ENCODE data around the gene SNX10.

SNX10 gene

GRCh38 chr7:26372704-26373103 lies 81.0 kb downstream of the SNX10 start:
- no peak for DNase-seq

GRCh38 chr7:26374647-26375373 lies 83.1 kb downstream of the SNX10 start:
- no peak for DNase-seq

DNA sequence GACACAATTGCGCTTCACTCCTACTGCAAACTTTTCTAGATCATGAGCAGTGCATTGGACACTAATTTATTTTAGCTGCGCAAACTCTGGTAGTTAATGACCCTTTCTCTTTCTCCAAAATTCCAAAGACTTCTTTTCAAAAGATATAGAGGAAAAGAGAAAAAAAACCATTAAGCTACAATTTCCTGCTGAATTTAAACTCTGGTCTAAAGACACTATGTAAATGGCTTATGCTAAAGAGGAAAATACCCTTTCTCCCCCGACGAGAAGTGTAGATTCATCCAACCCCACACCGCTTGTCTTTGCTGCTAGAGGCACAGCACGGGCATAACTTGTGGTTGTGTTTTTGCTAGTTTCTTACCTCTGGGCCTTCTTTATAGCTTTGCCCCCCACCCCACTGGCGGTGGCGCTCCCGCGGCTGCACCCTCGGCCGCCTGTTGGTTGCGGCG lies 84.1 kb downstream of the SNX10 start:
- peak; percentile 64 for DNase-seq

GRCh38 chr7:26376175-26376917 lies 84.7 kb downstream of the SNX10 start:
- peak; percentile 64 for DNase-seq

GRCh38 chr7:26378016-26378415 lies 86.4 kb downstream of the SNX10 start:
- DNase-seq: no peak

DNA sequence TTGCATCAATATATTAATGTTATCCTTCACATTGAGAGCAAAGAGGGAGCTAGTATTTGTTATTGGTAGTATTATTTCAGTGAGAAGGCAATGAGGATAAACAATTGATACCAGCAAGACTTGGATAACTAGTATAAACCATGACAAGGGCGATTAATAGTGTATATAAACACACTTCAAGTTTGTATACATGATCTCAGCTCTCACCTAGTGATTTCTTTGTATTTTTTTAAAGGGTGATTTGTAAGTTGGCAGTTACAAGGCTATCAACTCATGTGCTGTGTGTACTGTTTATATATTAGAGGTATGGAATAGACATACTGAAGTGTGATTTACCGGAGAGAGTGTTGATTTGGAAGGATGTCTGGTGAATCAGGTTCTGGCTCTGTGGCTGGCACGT lies 88.0 kb downstream of the SNX10 start:
- no peak for DNase-seq

DNA sequence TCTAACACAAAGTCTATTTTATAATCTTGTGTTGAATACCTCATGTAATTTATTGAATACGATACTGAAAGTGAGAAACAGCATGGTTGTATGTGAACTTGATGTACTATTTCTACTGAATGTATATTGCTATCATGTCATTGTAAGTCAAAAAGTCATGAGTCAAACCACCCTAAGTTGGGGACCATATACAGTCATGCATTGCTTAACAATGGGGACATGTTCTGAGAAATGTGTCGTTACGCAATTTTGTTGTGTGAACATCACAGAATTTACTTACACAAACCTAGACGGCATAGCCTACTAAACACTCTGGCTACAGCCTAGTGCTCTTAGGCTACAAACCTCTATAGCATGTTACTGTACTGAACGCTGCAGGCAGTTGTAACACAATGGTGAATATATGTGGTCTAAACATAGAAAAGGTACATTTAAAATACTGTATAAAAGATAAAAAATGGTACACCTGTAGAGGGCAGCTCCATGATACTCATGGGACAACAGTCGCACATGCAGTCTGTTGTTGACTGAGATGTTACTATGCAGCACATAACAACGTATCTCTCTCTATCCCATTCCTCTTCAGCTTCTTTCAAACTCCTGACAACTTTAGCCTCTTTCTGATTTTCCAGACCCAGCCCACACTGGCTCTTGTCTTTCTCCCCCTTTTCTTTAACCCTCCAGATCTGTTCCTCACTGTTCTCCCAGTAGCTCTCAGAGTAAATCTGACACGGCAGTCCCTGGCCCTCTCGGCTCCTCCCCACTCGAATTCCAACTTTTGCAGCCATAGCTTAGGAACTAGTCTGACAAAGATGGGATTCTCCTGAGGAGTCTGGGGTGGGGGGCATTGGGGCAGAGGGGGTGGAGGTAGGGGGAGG lies 90.1 kb downstream of the SNX10 start:
- no peak for DNase-seq

DNA sequence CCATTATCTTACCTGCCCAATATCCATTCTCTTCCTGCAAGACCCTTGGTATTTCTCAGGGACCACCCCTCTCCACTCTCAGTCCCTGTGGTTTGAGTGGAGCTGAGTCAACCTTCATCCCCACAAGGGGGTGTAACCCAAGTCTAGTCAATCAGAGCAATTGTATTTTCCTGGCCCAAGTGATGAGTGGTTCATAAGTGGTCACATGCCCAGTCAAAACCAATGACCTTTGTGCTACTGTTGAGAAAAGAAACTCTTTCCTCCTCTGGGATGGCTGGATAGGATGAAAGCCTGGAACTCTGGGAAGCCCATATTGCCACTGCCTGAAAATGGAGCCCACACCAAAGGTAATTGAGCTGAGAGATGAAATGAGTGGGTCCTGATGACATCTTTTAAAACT lies 93.6 kb downstream of the SNX10 start:
- DNase-seq: no peak

- DNase-seq: no peak
These were observed 96.1 kb downstream of the SNX10 start for GRCh38 chr7:26387731-26388130.

GRCh38 chr7:26388256-26388655 lies 96.6 kb downstream of the SNX10 start:
- no peak for DNase-seq

- DNase-seq: no peak
These were observed 98.4 kb downstream of the SNX10 start for GRCh38 chr7:26390016-26390415.

DNA sequence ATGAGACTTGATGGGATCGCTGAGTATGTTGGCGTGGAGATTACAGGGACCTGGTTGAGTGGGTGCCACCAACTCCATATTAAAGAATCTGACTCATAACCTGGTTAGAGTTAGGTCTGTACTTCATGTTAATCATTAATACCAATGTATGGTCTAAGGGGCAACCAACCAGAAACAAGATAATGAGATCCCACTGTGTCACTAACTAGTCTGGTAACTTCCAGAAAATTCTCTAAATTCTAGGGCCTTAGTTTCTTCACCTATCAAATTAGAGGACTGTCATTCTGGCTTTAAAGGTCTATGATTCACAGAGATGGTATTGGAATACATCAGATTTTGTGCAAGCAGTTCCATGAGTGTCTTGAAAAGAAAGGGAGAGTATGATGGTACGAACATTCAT lies 102.2 kb downstream of the SNX10 start:
- DNase-seq: no peak

DNA sequence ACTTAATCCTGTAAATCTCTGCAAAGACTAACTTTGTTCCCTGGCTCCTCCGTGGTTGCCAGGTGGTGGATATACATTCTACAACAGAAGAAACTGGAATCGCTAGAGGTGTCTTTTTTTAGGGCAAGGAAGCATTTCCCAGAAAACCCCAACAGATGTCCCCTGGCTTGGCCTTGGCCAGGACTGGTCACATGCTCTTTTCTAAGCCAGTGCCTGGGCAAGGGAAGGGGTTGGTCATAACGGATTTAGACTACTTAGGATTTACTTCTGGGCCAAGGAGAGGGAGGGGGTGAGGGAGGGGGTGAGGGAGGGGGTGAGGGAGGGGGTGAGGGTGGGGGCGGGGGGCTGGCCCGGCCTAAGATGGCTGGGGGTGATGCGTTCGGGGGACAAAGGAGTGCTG lies 105.7 kb downstream of the SNX10 start:
- no peak for DNase-seq

DNA sequence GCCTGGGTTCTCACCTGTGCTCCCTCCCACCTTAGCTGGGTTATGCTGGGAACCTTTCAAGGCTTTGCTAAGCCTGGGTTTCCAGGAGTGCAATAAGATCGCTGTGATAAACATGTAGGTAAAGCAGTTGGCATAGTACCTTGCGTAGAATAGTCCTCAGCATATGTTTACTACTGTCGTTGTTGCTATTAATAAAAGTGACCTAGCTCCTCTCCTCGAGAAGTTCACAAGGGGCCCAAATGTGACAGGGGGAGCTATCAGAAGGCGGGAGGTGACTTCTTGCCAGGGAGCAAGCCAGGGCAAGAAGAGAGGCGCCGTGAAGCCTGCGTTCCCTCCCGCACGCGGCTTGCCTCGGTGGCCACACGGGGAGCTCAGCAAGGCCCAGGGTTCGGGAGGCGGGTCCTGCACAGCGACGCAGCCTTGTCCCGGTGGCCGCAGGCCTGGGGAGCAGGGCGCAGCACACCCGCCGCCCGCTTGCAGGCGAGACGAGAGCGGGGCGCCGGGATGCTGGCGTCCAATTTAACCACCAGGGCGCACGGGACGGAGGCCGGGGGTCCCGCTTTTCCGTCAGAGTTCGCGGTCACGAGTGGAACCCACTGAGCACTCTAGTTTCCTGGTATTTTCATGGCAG lies 106.2 kb downstream of the SNX10 start:
- peak; percentile 64 for DNase-seq

GRCh38 chr7:26398427-26398755 lies 106.7 kb downstream of the SNX10 start:
- peak; percentile 60 for DNase-seq

- DNase-seq: peak; percentile 78
These were observed 107.3 kb downstream of the SNX10 start for GRCh38 chr7:26398756-26399509.

DNA sequence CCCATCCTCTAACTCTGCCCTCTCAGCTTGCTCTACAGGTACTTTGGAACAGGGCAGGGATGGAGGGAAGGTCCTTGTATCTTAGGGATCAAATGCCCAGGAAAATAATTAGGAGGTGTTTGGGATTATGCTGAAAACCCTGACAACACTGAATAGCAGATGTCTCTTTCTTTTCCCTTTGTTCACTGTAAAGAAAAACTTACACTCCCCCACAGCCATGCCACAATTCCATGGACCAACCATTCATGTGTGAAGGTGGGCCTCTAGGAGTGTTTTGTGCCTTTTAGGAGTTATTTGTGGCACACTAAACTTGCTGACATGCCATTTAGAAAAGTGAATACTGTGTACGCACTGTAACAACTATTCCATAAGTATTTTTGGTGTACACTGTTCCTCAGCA lies 108.1 kb downstream of the SNX10 start:
- no peak for DNase-seq

- DNase-seq: no peak
These were observed 112.0 kb downstream of the SNX10 start for GRCh38 chr7:26403640-26404039.

DNA sequence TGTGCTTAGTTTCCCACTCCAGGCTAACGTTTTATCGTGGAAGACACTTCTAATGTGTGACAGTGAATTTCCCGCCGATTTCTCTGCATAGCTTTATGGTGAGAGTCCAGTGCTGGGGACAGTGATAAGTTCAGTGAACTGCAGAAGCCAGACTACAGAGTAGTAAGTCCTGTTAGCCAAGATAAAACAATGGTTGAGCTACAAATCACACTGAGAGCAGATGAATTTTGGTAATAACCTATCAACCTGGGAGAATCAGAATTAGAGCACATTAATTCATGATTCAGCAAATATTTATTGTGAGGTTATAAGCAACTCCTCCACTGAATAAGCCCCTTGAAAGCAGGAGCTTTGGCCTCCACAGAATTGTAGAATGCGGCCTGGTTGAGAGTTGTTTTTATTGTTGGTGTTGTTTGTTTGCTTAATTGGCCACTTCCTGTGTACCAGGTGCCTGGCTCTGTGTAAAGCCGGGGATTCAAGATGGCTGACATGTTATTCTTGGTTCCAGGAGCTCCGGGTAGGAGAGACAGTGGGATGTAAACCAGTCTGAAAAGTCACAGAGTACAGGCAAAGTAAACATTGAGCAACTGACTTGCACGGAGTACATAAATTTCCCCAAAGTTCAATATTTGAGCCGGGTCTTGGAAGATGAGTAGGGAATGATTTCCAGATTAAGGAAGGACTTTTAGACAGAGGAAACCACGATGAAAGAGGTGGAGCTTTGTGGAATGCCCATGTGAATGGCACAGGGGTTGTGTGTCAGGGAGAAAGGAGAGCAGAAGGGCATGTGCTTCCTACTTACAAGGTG lies 112.7 kb downstream of the SNX10 start:
- no peak for DNase-seq

GRCh38 chr7:26406433-26406832 lies 114.8 kb downstream of the SNX10 start:
- DNase-seq: no peak

Data from DMS79 (cell line).